Measurements from ENCODE around the gene KCNT2. TPM values are rescaled to one million over a fixed set of nuclear protein-coding genes. Genes with fewer than 3 reads are reported as not detected.

The KCNT2 gene
- total and polyA plus RNA-seq, 9 of the 15 experiments (the other 6 are each of a cell fraction or from before 2014, with no cell fraction given), result 0.13 to 0.73 (median 0.28) TPM

GRCh38 chr1:196449460-196449859 is 158.8 kb downstream of the KCNT2 start:
- FAIRE-seq, result no peak
- Histone ChIP-seq H3K4me2 (ENCODE audit: insufficient read depth, low read length) (no peak overlapping the region), H2AFZ (ENCODE audit: low read depth, low read length) (no peak overlapping the region), H3K9ac (ENCODE audit: insufficient read depth in 1 of 2, low read depth in 2 of 2, low read length in 2 of 2) (no peak overlapping the region), H3K4me1 (replicated peaks in 1 of 2; ENCODE audit: control insufficient read depth in 2 of 2, insufficient read depth in 2 of 2, low read length in 2 of 2) (no peaks in the 10 kb centered on the region), H3K79me2 (ENCODE audit: control insufficient read depth, insufficient read depth, low read length) (no peaks in the 10 kb centered on the region), H4K20me1 (replicated peaks; ENCODE audit: control insufficient read depth, insufficient read depth, low read length) (no peaks in the 10 kb centered on the region), H3K36me3 (ENCODE audit: control insufficient read depth, insufficient read depth, low read length) (no peaks in the 10 kb centered on the region), H3K9me1 (ENCODE audit: control insufficient read depth, insufficient read depth, low read length) (no peaks in the 10 kb centered on the region), H3K27ac (ENCODE audit: extremely low read depth, low read depth, low read length) (no peak overlapping the region), H3K9me3 (replicated peaks; ENCODE audit: control insufficient read depth, insufficient read depth, low read depth, low read length) (no peaks in the 10 kb centered on the region), H3K27me3 (ENCODE audit: control insufficient read depth in 2 of 2, insufficient read depth in 2 of 2, low read length in 2 of 2) (no peaks in the 10 kb centered on the region), H3K4me3 (no peak overlapping the region)
- no peak for ATAC-seq
- POLR2A ChIA-PET, result no interaction called here
- CTCF ChIA-PET (ENCODE audit: low intra/inter-chr PET ratio), result no interaction called here
- TF ChIP-seq, protein P1, sequence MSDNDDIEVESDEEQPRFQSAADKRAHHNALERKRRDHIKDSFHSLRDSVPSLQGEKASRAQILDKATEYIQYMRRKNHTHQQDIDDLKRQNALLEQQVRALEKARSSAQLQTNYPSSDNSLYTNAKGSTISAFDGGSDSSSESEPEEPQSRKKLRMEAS (CRISPR knock-in tag; IDR thresholded peaks at IDR 0.05), result no peak
- TF ChIP-seq ZEB2 (IDR thresholded peaks at IDR 0.05), result no peak
- peak; percentile 45 for TF ChIP-seq CEBPB (tag; IDR thresholded peaks at IDR 0.05)
- no peak for TF ChIP-seq NCOA2 (IDR thresholded peaks at IDR 0.05; ENCODE audit: partially characterized antibody in 2 of 2)
- no peak for TF ChIP-seq ZKSCAN8 (CRISPR knock-in tag; IDR thresholded peaks at IDR 0.05)
- no peak for TF ChIP-seq IRF9 (tag; IDR thresholded peaks at IDR 0.05)
- TF ChIP-seq ZNF589 (CRISPR knock-in tag; IDR thresholded peaks at IDR 0.05; ENCODE audit: low read depth), result no peak
- TF ChIP-seq BRF1 (IDR thresholded peaks at IDR 0.05; ENCODE audit: borderline replicate concordance, extremely low read depth, insufficient read length), result no peak
- no peak for TF ChIP-seq CEBPG (CRISPR knock-in tag; IDR thresholded peaks at IDR 0.05)
- TF ChIP-seq CEBPG (tag; conservative IDR thresholded peaks at IDR 0.05 in 1 of 2, IDR thresholded peaks at IDR 0.05 in 1 of 2), result peak; percentile 43 to 64; a peak in 3 of 4 replicates
- no peak for TF ChIP-seq ATF7 (IDR thresholded peaks at IDR 0.05)
- in situ Hi-C loops (cut with MboI) (loop anchor here (10.0 kb wide), 1 partner anchor 125 kb away; no protein-coding TSS in a partner anchor), intact Hi-C loops (cut with micrococcal nuclease) (no loop called here)
- BruUV-seq (replicated peaks), result no TSS peak
- DNase-seq (ENCODE audit: extremely low read depth in 1 of 4, low spot score in 3 of 4), result no peak
